Measurements from ENCODE around the gene TCP10L. TPM values are rescaled to one million over a fixed set of nuclear protein-coding genes. Genes with fewer than 3 reads are reported as not detected.

Gene TCP10L
- total and polyA plus RNA-seq, 2 of the 13 experiments (the other 11 are each of a cell fraction or from before 2014, with no cell fraction given), result 0.90 to 2.4 TPM

DNA sequence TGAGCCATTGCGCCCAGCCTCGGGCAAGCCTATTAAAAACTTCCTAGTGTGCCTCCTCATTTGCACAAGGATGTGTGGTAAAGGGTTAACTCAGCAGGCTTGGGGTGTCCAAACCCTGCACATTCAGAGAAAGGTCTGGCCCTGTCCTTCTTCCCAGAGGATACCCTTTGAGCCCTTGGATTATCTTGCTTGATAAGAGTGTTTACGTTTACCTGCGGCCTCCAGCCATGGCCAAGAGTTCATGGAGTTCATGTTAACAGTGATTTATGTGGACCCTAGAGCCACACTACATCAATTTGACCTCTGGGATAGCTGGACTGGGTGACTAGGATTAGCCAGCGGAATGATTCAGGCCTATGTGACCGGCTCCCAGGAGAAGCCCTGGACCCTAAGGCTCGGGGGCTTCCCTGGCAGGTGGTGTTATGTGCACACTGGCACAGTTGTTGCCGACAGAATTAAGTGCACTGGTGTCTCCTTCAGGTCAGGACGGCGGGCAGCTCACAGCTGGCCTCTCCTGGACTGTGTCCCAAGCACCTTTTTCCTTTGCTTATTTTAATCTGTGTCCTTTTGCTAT is 7.7 kb upstream of the TCP10L start (continued):
- TF ChIP-seq, protein P1, sequence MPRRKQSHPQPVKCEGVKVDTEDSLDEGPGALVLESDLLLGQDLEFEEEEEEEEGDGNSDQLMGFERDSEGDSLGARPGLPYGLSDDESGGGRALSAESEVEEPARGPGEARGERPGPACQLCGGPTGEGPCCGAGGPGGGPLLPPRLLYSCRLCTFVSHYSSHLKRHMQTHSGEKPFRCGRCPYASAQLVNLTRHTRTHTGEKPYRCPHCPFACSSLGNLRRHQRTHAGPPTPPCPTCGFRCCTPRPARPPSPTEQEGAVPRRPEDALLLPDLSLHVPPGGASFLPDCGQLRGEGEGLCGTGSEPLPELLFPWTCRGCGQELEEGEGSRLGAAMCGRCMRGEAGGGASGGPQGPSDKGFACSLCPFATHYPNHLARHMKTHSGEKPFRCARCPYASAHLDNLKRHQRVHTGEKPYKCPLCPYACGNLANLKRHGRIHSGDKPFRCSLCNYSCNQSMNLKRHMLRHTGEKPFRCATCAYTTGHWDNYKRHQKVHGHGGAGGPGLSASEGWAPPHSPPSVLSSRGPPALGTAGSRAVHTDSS (CRISPR knock-in tag; conservative IDR thresholded peaks at IDR 0.05), result no peak
- TF ChIP-seq, protein P2, sequence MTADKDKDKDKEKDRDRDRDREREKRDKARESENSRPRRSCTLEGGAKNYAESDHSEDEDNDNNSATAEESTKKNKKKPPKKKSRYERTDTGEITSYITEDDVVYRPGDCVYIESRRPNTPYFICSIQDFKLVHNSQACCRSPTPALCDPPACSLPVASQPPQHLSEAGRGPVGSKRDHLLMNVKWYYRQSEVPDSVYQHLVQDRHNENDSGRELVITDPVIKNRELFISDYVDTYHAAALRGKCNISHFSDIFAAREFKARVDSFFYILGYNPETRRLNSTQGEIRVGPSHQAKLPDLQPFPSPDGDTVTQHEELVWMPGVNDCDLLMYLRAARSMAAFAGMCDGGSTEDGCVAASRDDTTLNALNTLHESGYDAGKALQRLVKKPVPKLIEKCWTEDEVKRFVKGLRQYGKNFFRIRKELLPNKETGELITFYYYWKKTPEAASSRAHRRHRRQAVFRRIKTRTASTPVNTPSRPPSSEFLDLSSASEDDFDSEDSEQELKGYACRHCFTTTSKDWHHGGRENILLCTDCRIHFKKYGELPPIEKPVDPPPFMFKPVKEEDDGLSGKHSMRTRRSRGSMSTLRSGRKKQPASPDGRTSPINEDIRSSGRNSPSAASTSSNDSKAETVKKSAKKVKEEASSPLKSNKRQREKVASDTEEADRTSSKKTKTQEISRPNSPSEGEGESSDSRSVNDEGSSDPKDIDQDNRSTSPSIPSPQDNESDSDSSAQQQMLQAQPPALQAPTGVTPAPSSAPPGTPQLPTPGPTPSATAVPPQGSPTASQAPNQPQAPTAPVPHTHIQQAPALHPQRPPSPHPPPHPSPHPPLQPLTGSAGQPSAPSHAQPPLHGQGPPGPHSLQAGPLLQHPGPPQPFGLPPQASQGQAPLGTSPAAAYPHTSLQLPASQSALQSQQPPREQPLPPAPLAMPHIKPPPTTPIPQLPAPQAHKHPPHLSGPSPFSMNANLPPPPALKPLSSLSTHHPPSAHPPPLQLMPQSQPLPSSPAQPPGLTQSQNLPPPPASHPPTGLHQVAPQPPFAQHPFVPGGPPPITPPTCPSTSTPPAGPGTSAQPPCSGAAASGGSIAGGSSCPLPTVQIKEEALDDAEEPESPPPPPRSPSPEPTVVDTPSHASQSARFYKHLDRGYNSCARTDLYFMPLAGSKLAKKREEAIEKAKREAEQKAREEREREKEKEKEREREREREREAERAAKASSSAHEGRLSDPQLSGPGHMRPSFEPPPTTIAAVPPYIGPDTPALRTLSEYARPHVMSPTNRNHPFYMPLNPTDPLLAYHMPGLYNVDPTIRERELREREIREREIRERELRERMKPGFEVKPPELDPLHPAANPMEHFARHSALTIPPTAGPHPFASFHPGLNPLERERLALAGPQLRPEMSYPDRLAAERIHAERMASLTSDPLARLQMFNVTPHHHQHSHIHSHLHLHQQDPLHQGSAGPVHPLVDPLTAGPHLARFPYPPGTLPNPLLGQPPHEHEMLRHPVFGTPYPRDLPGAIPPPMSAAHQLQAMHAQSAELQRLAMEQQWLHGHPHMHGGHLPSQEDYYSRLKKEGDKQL (CRISPR knock-in tag; IDR thresholded peaks at IDR 0.05; ENCODE audit: low read depth), result peak; percentile 93
- TF ChIP-seq MYNN (CRISPR knock-in tag; IDR thresholded peaks at IDR 0.05; ENCODE audit: low read depth) (no peak), KLF12 (CRISPR knock-in tag; IDR thresholded peaks at IDR 0.05; ENCODE audit: borderline replicate concordance) (no peak), ZNF644 (CRISPR knock-in tag; IDR thresholded peaks at IDR 0.05; ENCODE audit: low read depth) (peak; percentile 80), ZNF670 (CRISPR knock-in tag; IDR thresholded peaks at IDR 0.05; ENCODE audit: borderline replicate concordance) (0 out of 2 replicates have a peak, but pooled peaks have one; percentile 48), ZNF790 (CRISPR knock-in tag; IDR thresholded peaks at IDR 0.05; ENCODE audit: borderline replicate concordance) (no peak), ZNF746 (CRISPR knock-in tag; IDR thresholded peaks at IDR 0.05) (peak; percentile 76; the same call in 1 of the 2 replicates), PRMT3 (CRISPR knock-in tag; IDR thresholded peaks at IDR 0.05; ENCODE audit: borderline replicate concordance, low read depth) (no peak), ZNF317 (CRISPR knock-in tag; IDR thresholded peaks at IDR 0.05) (peak; percentile 46; the same call in 1 of the 2 replicates), ZNF121 (CRISPR knock-in tag; IDR thresholded peaks at IDR 0.05) (no peak), ISL2 (CRISPR knock-in tag; IDR thresholded peaks at IDR 0.05) (peak; percentile 89), ZNF713 (CRISPR knock-in tag; IDR thresholded peaks at IDR 0.05) (no peak)
- TF ChIP-seq, protein P3, sequence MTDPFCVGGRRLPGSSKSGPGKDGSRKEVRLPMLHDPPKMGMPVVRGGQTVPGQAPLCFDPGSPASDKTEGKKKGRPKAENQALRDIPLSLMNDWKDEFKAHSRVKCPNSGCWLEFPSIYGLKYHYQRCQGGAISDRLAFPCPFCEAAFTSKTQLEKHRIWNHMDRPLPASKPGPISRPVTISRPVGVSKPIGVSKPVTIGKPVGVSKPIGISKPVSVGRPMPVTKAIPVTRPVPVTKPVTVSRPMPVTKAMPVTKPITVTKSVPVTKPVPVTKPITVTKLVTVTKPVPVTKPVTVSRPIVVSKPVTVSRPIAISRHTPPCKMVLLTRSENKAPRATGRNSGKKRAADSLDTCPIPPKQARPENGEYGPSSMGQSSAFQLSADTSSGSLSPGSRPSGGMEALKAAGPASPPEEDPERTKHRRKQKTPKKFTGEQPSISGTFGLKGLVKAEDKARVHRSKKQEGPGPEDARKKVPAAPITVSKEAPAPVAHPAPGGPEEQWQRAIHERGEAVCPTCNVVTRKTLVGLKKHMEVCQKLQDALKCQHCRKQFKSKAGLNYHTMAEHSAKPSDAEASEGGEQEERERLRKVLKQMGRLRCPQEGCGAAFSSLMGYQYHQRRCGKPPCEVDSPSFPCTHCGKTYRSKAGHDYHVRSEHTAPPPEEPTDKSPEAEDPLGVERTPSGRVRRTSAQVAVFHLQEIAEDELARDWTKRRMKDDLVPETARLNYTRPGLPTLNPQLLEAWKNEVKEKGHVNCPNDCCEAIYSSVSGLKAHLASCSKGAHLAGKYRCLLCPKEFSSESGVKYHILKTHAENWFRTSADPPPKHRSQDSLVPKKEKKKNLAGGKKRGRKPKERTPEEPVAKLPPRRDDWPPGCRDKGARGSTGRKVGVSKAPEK (CRISPR knock-in tag; IDR thresholded peaks at IDR 0.05; ENCODE audit: borderline replicate concordance), result no peak
- TF ChIP-seq, protein P4, sequence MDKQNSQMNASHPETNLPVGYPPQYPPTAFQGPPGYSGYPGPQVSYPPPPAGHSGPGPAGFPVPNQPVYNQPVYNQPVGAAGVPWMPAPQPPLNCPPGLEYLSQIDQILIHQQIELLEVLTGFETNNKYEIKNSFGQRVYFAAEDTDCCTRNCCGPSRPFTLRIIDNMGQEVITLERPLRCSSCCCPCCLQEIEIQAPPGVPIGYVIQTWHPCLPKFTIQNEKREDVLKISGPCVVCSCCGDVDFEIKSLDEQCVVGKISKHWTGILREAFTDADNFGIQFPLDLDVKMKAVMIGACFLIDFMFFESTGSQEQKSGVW (CRISPR knock-in tag; IDR thresholded peaks at IDR 0.05; ENCODE audit: borderline replicate concordance), result no peak

Measured in HepG2 (cell line).